GM18526 (cell line): ENCODE data around the gene MAGEA10.

Experiments
- POLR2A ChIP-seq: IDR thresholded peaks from 3 replicates; pipeline ENCODE4 v1.6.1; 2011; ENCODE audit not compliant: insufficient read length; ENCODE audit errors: extremely low read depth

Gene MAGEA10

DNA sequence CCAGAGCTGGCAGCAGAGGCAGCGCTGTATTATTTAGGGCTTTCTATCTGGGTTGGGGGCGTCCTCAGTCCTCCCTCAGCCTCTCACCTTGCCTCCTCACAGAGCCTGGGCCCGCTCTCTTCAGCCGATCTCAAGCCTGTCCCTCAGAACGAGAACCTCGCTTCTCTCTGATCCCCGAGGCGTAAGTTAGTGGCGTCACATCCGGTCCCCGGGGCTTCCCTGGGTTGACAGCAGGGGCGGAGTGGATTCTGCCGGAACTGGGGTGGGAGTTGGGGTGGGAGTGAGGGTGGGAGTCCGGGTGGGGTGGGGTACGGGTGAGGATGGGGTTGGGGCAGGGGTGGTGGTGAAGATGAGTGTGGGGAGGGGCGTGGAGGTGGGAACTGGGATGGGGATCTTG, at the start of gene MAGEA10:
Gene MAGEA10 (minus strand): TSS at position 190 of the 397 bp plus-strand sequence. CDS start 2,957 bp downstream, outside the sequence.
- no peak for TF ChIP-seq POLR2A

DNA sequence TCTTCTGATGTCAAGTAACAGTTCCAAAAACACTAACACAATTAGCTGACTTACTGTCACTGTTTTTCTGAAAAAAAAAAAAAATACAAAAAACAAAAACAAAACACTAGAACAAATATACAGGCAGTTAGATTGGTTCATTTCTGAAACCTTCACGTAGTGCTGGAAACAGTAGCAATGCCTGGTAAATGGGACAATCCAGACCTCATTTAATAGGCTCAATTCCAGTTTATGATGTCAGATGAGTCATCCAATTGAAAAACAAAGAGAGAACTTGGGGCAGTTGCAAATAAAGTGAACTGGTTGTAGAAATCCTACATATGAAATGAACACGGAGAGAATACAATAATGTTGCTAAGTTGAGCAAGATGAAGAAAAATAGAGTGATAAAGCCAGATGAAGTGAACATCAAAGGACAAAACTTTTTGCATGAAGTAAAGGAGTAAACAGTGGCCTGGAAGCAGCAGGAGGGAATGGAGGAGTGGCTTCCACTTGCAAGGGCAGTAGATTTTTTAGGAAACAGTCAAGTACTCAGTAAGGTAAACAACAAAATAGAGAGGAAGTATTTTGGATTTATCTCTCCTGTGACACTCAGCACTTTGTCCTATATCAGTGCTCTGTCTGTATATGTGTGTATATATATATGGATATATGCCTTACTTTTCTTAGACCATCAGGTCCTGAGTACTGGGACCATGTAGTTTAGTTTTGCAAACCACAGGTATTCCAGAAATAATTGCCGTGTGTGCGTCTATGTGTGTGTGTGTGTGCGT, 39.3 kb upstream of the MAGEA10 start:
- TF ChIP-seq POLR2A = no peak

DNA sequence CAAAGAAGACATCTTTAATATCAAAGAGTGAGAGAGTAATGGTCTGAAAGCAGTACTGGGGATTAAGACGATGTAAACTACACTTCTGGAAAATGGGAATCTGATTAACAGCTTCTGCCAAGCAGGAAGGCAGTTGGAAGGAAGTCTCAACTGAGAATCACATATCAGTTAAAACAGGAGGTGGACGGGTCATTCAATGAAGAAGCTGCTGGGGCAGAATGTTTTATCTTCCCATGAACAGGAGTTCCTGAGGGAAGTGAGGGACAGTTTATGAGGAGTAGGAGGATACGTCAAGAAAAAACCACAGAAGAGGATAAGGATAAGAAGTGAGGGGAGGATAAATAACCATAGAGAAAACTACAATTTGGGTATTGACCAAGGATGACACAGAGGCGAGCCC, 38.7 kb upstream of the MAGEA10 start:
- no peak for TF ChIP-seq POLR2A

DNA sequence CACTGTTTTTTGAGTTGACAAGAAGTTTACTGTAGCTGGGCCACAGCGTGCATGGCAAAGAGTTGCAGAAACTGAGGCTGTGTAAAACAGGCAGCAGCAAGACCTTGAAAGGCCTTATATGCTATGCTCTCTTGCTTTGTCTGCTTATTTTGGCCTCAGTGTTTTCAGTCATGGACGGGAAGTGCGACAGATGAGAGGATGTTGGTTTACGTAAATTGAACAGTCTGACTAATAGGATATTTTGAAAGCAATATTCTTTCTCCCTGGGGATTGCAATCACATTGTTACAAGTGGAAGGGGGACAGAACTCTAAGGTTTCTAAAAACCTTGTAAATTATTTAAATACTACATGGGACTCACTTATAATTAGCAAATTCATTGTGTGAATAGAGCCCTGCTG, 32.2 kb upstream of the MAGEA10 start:
- no peak for TF ChIP-seq POLR2A

DNA sequence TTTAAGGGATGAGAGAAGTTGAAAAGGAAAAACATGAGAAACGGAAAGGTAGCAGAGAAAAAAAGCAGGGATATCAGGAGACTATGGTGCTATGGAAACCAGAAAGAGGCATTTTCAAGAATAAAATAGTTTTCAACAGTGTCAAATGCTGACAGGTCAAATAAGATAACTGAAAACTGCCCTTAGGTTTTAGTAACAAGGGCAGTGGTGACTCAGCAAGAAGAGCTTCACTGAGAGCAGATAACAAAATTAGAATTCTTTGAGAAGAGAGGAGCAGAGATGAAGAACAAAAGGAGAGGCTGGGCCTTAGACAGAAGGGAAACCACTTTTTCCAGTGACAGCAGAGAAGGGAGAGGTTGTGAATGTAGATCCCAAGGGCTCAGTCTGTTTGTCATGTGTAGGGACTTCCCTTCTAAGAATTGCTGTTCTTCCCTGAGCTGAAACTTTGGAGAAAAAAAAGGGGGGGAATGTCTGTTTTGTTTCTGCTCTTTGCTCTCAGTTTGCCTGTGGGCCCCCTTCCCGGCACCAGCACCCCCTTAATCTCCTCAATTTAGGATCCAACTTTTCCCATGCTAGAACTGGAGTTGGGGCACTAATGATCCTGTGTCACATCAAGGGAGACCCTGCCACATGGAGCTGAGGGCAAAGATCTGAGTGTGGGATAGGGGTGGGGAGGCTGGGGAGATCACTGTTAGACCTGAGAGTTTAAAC, 26.8 kb upstream of the MAGEA10 start:
- TF ChIP-seq POLR2A = no peak

DNA sequence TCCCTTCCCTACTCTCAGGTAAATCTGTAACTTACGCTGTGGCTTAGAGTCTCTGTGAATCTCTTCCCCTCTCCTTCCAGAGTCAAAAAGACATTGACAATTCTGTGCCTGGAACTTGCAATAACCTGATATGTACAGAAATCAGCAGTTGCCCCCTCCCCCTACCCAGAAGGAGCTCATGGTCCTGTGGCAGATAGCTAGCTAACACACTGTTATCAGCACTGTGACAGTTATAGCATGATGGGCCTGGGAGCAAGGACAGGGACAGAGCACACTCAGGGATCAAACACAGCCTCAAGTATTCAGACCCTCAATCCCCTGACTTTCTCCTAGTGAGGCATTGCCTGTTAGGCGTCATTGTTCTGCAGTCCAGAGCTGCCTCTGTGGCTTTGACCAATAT, 18.7 kb upstream of the MAGEA10 start:
- no peak for TF ChIP-seq POLR2A

DNA sequence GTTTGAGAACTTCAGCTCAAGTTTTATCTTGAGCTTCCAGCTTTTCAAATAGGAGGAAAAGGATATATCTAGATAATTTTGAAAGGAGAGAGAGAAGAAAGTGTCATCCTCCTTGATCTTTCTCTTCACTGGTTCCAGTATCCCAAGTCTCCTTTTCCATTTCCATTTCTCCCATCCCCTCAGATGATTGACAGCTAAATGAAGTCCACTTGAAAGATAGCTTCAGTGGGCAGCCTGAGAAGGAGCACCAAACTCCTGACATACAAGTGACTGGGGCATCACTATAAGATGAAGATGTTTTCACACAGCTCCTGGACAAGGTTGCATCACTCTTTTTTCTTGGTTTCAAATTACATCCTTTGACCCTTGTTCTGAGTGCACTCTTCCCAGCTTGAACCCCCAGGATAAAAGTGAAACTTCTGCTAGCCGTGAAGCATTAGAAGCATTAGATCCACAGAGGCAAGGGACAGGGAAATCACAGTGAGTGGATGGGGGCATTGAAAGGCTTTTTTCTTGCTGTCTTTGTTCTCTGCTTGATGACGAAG, 17.5 kb upstream of the MAGEA10 start:
- no peak for TF ChIP-seq POLR2A

DNA sequence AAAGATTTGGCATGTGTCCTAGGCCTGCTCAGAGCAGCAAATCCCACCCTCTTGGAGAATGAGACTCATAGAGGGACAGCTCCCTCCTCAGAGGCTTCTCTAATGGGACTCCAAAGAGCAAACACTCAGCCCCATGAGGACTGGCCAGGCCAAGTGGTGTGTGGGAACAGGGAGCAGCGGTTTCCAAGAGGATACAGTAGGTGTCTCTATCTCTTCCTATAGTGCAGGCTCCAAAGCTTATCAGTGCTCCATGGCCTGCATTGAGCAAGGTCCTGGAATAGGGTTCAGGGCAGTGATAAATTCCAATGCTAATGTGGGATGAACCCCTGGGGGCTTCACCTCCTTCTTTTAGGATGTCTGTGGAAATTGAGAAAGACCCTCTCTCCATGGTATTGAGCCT, 15.7 kb upstream of the MAGEA10 start:
- TF ChIP-seq POLR2A = no peak

DNA sequence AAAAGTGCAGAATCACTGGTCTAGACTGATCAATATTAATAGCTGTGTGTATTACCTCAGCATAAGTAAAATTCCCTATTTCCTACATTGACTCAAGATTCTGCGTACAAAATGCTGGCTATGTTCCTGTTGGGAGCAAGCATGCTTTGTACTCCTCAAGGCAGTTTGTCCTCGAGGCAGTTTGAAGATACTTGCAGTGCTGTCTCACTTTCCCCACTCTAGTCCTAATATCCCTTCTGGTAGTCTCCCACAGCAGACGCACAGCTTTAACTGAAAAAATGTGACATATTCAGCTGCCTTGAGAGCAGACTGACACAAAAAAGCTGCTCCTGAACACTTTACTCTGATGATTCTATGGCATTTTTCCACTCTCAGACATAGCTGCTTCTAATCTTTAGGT, 12.9 kb upstream of the MAGEA10 start:
- no peak for TF ChIP-seq POLR2A

DNA sequence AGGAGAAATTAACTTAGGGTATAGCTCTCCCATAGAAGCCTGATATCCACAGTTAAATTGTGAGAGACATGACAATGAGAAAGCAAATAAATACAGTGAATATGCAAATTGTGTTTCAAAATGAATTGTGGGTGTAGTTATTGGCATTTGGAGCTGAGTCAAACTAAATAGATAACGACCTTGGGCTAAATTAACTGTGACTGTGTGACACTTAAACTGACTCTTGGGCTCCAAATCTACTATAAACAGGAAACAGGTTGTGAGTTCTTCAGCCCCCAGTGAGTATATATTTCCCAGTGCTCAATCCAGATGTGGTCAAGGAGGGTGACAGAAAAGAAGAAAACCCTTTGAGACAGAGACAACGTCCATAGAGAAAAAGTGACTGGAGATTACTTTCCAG, 11.3 kb upstream of the MAGEA10 start:
- TF ChIP-seq POLR2A = no peak

DNA sequence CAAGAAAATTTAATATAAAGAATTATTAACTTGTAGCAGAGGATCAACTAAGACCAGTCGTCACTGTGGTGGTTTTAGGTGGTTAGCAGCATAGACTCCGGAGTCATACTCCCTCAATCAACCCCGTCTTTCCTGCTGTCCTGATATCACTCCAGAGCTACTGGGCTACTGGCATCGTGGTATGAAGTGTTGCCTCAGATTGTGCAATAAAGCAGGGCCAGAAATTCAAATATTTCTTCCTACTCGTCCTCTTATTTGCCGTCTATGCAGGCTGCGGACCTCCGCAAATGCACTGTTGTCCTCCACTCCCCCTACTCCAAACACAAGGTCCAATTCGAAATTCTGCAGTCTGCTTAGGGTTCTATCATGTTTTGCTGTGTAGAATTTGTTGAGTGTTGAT, 1.2 kb upstream of the MAGEA10 start:
- no peak for TF ChIP-seq POLR2A

DNA sequence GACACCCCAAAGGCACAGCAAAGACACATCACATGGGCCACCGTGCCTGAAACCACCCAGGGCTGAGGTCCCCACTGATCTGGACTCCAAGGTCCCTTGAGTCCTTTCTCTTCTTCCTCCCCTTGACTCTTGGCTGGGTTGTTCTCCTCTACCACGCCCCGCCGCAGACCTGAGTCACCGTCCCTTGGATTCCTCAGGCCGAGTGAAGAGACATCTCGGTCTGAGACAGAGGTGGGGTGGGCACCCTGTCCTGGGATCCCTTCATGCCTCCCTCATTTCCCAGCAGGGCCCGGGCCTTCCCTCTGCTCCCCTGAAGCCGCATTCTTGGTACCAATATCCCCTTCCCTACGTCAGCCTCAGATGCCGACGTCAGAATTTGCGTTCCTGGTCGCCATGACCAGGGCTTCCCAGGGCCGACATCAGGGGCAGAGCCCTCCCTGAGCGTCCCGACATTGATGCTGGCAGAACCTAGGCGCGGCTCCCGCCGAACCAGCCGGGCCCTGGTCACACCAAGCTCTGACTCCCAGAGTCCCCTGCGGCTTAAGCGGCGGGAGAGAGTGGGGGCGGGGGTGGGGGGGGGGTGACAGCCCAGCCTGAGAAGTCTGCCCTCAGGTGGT, 498 bp downstream of the MAGEA10 start:
- no peak for TF ChIP-seq POLR2A

DNA sequence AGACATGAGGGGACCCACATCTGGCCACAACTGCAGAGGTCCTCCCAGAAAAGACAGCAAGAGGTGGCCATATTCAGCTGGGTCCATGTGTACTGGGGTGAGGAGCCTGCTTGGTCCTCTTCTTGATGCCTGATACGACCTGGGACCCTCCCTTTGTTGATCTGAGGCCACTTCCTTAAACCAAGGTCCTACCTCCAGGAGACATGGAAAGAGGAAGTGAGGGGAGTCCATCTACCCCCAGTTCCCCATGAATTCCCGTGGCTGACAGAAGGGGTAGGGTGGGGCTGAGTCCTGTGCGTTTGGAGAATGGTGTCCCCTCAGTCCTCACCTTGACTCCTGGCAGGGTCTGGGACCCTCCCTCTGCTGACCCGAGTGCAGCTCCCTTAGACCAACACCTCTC, 2.1 kb downstream of the MAGEA10 start:
- TF ChIP-seq POLR2A = no peak

DNA sequence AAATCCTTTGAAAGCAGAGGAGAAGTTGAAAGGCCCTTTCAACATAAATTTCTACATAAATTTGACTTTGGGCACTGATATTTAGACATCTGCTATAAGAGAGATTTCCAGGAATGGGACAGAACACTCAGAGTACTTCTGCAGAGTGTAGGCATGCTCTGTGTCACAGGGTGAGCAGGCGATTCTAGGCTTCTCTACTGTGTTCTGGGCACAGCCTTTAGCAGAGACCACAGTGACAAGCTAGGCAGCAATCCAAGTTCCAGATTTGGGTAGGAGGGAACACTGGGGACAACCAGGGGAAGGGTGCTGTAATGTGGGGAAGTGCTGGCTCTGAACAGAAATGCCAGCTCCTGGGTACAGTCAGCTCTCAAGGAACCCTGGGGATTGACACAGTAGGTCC, 6.9 kb downstream of the MAGEA10 start:
- no peak for TF ChIP-seq POLR2A

DNA sequence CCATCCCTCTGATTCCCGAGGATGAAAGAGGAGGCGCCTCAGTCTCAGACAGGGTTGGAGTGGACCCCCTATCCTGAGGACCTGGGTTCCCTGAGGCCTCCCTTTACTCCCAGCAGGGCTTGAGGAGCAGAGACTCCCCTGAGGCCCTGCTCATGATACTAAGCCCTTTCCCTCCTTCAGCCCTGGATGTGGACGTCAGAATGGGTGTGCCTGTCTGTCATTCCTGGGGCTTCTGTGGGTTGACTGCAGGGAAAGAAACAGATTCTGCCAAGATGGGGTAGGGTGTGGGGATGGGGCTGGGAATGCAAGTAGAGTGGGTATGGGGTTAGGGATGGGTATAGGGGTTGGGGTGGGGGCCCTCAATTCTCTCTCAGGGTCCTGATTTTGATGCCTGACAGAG, 21.1 kb downstream of the MAGEA10 start:
- no peak for TF ChIP-seq POLR2A

DNA sequence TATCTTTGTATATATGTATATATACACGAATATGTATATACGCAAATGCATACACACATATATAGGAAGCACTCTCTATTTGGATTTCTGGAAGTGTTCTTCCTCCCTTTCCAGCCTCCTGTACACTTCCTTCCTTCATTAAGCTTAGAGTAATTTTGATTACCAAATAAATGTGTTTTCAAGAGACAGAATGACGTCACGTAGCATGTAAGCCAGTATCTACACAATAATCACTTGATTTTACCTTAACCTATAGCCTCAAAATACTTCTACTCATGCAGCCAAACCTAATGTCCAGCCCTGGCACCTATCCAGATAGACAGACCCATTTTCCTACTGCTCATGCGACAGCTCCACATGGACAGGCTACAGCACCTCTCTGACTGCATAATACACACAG, 29.9 kb downstream of the MAGEA10 start:
- TF ChIP-seq POLR2A = no peak
